Measurements from ENCODE around the gene DNAJA1. TPM values are rescaled to one million over a fixed set of nuclear protein-coding genes. Genes with fewer than 3 reads are reported as not detected.

The DNAJA1 gene
- total RNA-seq, 4 donors from 2014 or later, result 52.6 to 119 (median 58.9) TPM

- no peak for TF ChIP-seq CTCF (IDR thresholded peaks at IDR 0.05; ENCODE audit: low read depth)
These were observed 51.3 kb downstream of the DNAJA1 start, which contains the start of gene SMU1 for GRCh38 chr9:33076046-33077004. TSS of gene SMU1 (minus strand) at chr9:33076674. CDS start at chr9:33076608, 66 bp downstream.

- TF ChIP-seq CTCF (IDR thresholded peaks at IDR 0.05; ENCODE audit: low read depth), result no peak
These were observed 55.5 kb downstream of the DNAJA1 start for GRCh38 chr9:33080534-33080933.

GRCh38 chr9:33081128-33081851 is 56.2 kb downstream of the DNAJA1 start:
- TF ChIP-seq CTCF (IDR thresholded peaks at IDR 0.05; ENCODE audit: low read depth), result no peak

- TF ChIP-seq CTCF (IDR thresholded peaks at IDR 0.05; ENCODE audit: low read depth), result no peak
These were observed 57.1 kb downstream of the DNAJA1 start for GRCh38 chr9:33082128-33082527.

GRCh38 chr9:33082538-33083326 is 57.7 kb downstream of the DNAJA1 start:
- TF ChIP-seq CTCF (IDR thresholded peaks at IDR 0.05; ENCODE audit: low read depth), result no peak

Other genes starting within 250 kb of the DNAJA1 start
- not detected for gene TMEM215, start 241.7 kb upstream of the DNAJA1 start, total RNA-seq
- 10 to 100 TPM; 21.1 to 24.4 (median 23.9) TPM for gene APTX, start 23.6 kb upstream of the DNAJA1 start, total RNA-seq
- 10 to 100 TPM; 12.8 to 18.1 (median 15.8) TPM for gene SMU1, start 51.4 kb downstream of the DNAJA1 start, total RNA-seq
- gene B4GALT1, start 142.1 kb downstream of the DNAJA1 start, total RNA-seq, result 100 to 1,000 TPM in 1 of 4 donors, 10 to 100 TPM in 3; 39.6 to 100 (median 64.5) TPM
- not detected for gene SPINK4, start 214.9 kb downstream of the DNAJA1 start, total RNA-seq
- gene BAG1, start 239.4 kb downstream of the DNAJA1 start, total RNA-seq, result 10 to 100 TPM; 60.3 to 92.5 (median 77.8) TPM
- 10 to 100 TPM; 55.9 to 72.4 (median 66.0) TPM for gene CHMP5, start 239.8 kb downstream of the DNAJA1 start, total RNA-seq